ENCODE measurements around the gene MIB2.
"Not testable (repeated sequence)": the region's sequence is repeated elsewhere in the genome, so short reads cannot be mapped to it uniquely, and the experiment has no call there.

Gene MIB2

GRCh38 chr1:1648265-1648664 lies 33.0 kb downstream of the MIB2 start:
- DNase-seq (ENCODE audit: low read depth in 3 of 3): not testable (repeated sequence)

GRCh38 chr1:1658583-1659549 lies 43.6 kb downstream of the MIB2 start, which contains the start of gene CDK11B:
TSS of gene CDK11B (minus strand) at chr1:1659004. CDS start at chr1:1657485, 1,519 bp downstream.
- peak; percentile 89 to 99 (median 99) for DNase-seq (ENCODE audit: low read depth in 3 of 3)

GRCh38 chr1:1662392-1662791 lies 47.1 kb downstream of the MIB2 start:
- DNase-seq (ENCODE audit: low read depth in 3 of 3): not testable (repeated sequence)

- not testable (repeated sequence) for DNase-seq (ENCODE audit: low read depth in 3 of 3)
Measured at GRCh38 chr1:1662830-1663560, 47.7 kb downstream of the MIB2 start.

GRCh38 chr1:1664318-1664717 lies 49.0 kb downstream of the MIB2 start:
- not testable (repeated sequence) for DNase-seq (ENCODE audit: low read depth in 3 of 3)

- DNase-seq (ENCODE audit: low read depth in 3 of 3): no peak
Measured at GRCh38 chr1:1664941-1665814, 49.9 kb downstream of the MIB2 start.

GRCh38 chr1:1665815-1666251 lies 50.5 kb downstream of the MIB2 start:
- DNase-seq (ENCODE audit: low read depth in 3 of 3): peak in 1 of 3 donors; percentile 37

- no peak for DNase-seq (ENCODE audit: low read depth in 3 of 3)
Measured at GRCh38 chr1:1666526-1666925, 51.2 kb downstream of the MIB2 start.

GRCh38 chr1:1669468-1670440 lies 54.5 kb downstream of the MIB2 start:
- no peak for DNase-seq (ENCODE audit: low read depth in 3 of 3)

GRCh38 chr1:1670866-1671265 lies 55.6 kb downstream of the MIB2 start:
- no peak for DNase-seq (ENCODE audit: low read depth in 3 of 3)

GRCh38 chr1:1671365-1672119 lies 56.2 kb downstream of the MIB2 start:
- DNase-seq (ENCODE audit: low read depth in 3 of 3): no peak

GRCh38 chr1:1672181-1672965 lies 57.1 kb downstream of the MIB2 start:
- DNase-seq (ENCODE audit: low read depth in 3 of 3): no peak

- not testable (repeated sequence) for DNase-seq (ENCODE audit: low read depth in 3 of 3)
Measured at GRCh38 chr1:1674806-1675205, 59.5 kb downstream of the MIB2 start.

- DNase-seq (ENCODE audit: low read depth in 3 of 3): not testable (repeated sequence)
Measured at GRCh38 chr1:1675218-1675617, 59.9 kb downstream of the MIB2 start.

- not testable (repeated sequence) for DNase-seq (ENCODE audit: low read depth in 3 of 3)
Measured at GRCh38 chr1:1676087-1676486, 60.8 kb downstream of the MIB2 start.

- DNase-seq (ENCODE audit: low read depth in 3 of 3): peak in 2 of 3 donors; percentile 14 to 30
Measured at GRCh38 chr1:1677718-1678580, 62.6 kb downstream of the MIB2 start.

- DNase-seq (ENCODE audit: low read depth in 3 of 3): peak in 1 of 3 donors; percentile 45
Measured at GRCh38 chr1:1678581-1679380, 63.5 kb downstream of the MIB2 start.

All from stimulated activated CD4-positive, alpha-beta T cell treated with anti-CD3 and anti-CD28 coated beads, TNF-alpha, amount 100 ng/mL, for 48 hours (primary cell).